ENCODE data around the gene TRA2A. TPM values are rescaled to one million over a fixed set of nuclear protein-coding genes. Genes with fewer than 3 reads are reported as not detected.
A peak's percentile ranks its signal among the peaks of the same experiment; 100 is the strongest.

The TRA2A gene
- total RNA-seq, 4 donors from 2014 or later: 31.7 to 199 (median 111) TPM

GRCh38 chr7:23476286-23477156, 55.3 kb downstream of the TRA2A start:
- H3K4me1 ChIP-seq: peaks cover 12 to 17% (median 16%) of the 10 kb centered on the region in 4 donors
- intact Hi-C loops (cut with DNase I; ENCODE audit: low total_unique reads): no loop called here
- no peaks in the 10 kb centered on the region for H3K36me3 ChIP-seq
- no peak overlapping the region for H3K4me3 ChIP-seq
- in situ Hi-C loops (cut with MboI; ENCODE audit: low pct_ligation_motif_present in 1 of 4, low pct_unique_long_range_greater_than_20kb in 1 of 4, low sequenced_read_pairs in 3 of 4): no loop called here
- peaks cover 0 to 3% of the 10 kb centered on the region in 2 donors for H3K9me3 ChIP-seq
- H3K27me3 ChIP-seq: peaks cover 100% of the 10 kb centered on the region
- TF ChIP-seq POLR2AphosphoS5 (IDR thresholded peaks at IDR 0.05): no peak
- TF ChIP-seq EP300 (IDR thresholded peaks at IDR 0.05; ENCODE audit: low read depth): no peak
- TF ChIP-seq CTCF (IDR thresholded peaks at IDR 0.05): no peak
- no peak for TF ChIP-seq POLR2A (IDR thresholded peaks at IDR 0.05)
- no peak overlapping the region for H3K27ac ChIP-seq
- no peak for DNase-seq

- Histone ChIP-seq H3K27me3 (peaks cover 100% of the 10 kb centered on the region), H3K27ac (no peak overlapping the region), H3K9me3 (peaks cover 0 to 3% of the 10 kb centered on the region in 2 donors), H3K4me3 (no peak overlapping the region), H3K4me1 (peaks cover 21 to 27% (median 26%) of the 10 kb centered on the region in 4 donors), H3K36me3 (no peaks in the 10 kb centered on the region)
- no peak for DNase-seq
- TF ChIP-seq POLR2A (IDR thresholded peaks at IDR 0.05) (no peak), POLR2AphosphoS5 (IDR thresholded peaks at IDR 0.05) (peak in 1 of 3 donors; percentile 56)
- intact Hi-C loops (cut with DNase I; ENCODE audit: low total_unique reads): no loop called here
- in situ Hi-C loops (cut with MboI; ENCODE audit: low pct_ligation_motif_present in 1 of 4, low pct_unique_long_range_greater_than_20kb in 1 of 4, low sequenced_read_pairs in 3 of 4): no loop called here
Observed at GRCh38 chr7:23475576-23475839, 56.3 kb downstream of the TRA2A start.

GRCh38 chr7:23474829-23475575, 56.8 kb downstream of the TRA2A start:
- Histone ChIP-seq H3K27me3 (peaks cover 100% of the 10 kb centered on the region), H3K27ac (no peak overlapping the region), H3K9me3 (peaks cover 0 to 3% of the 10 kb centered on the region in 2 donors), H3K4me1 (peaks cover 24 to 33% (median 31%) of the 10 kb centered on the region in 4 donors), H3K36me3 (no peaks in the 10 kb centered on the region), H3K4me3 (peak overlapping the region in 2 of 4 donors; percentile 19 to 44)
- intact Hi-C loops (cut with DNase I; ENCODE audit: low total_unique reads) (no loop called here), in situ Hi-C loops (cut with MboI; ENCODE audit: low pct_ligation_motif_present in 1 of 4, low pct_unique_long_range_greater_than_20kb in 1 of 4, low sequenced_read_pairs in 3 of 4) (no loop called here)
- TF ChIP-seq CTCF (IDR thresholded peaks at IDR 0.05): no peak
- no peak for TF ChIP-seq EP300 (IDR thresholded peaks at IDR 0.05; ENCODE audit: low read depth)
- TF ChIP-seq POLR2AphosphoS5 (IDR thresholded peaks at IDR 0.05): peak in 2 of 3 donors; percentile 29 to 34
- TF ChIP-seq POLR2A (IDR thresholded peaks at IDR 0.05): no peak
- no peak for DNase-seq
- 3 to 4% methylated on average over 15 of the region's 15 CpGs for WGBS, 2 donors (ENCODE audit: low coverage in 1 of 2)

GRCh38 chr7:23474094-23474828, 57.5 kb downstream of the TRA2A start:
- in situ Hi-C loops (cut with MboI; ENCODE audit: low pct_ligation_motif_present in 1 of 4, low pct_unique_long_range_greater_than_20kb in 1 of 4, low sequenced_read_pairs in 3 of 4): no loop called here

More at GRCh38 chr7:23474094-23474828, 57.5 kb downstream of the TRA2A start:
- peak; percentile 77 for DNase-seq
- peaks cover 100% of the 10 kb centered on the region for H3K27me3 ChIP-seq
- TF ChIP-seq CTCF (IDR thresholded peaks at IDR 0.05) (no peak), EP300 (IDR thresholded peaks at IDR 0.05; ENCODE audit: low read depth) (no peak), POLR2AphosphoS5 (IDR thresholded peaks at IDR 0.05) (peak in 1 of 3 donors; percentile 17)
- no peak overlapping the region for H3K27ac ChIP-seq
- peaks cover 27 to 40% (median 38%) of the 10 kb centered on the region in 4 donors for H3K4me1 ChIP-seq
- WGBS, 2 donors (ENCODE audit: low coverage in 1 of 2): 0 to 2% methylated on average over 2 to 36 of the region's 66 CpGs
- intact Hi-C loops (cut with DNase I; ENCODE audit: low total_unique reads): no loop called here
- peak overlapping the region in 2 of 4 donors; percentile 19 to 44 for H3K4me3 ChIP-seq
- H3K36me3 ChIP-seq: no peaks in the 10 kb centered on the region
- H3K9me3 ChIP-seq: peaks cover 0 to 3% of the 10 kb centered on the region in 2 donors
